ENCODE measurements around the gene OSM.

DNA sequence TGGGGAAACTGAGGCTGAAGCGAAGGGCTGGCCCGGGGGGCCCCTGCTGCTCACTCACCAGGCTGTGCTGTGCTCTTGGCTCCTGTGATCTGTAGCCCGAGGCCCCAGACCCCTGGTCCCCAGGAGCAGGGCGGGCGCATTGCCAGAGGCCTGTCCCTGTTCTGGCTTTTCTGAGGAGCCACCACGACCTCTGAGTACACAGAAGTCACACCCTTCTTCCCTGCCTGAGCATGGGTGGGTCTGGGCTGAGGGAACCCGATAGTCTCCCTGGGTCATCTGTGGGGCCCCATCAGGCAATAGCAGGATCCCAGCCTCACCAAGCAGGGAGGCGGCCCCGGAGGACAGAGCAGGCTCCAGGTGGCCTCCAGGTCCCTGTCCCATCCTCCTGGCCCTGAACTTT, 17.5 kb upstream of the OSM start:
- TF ChIP-seq, protein P1, sequence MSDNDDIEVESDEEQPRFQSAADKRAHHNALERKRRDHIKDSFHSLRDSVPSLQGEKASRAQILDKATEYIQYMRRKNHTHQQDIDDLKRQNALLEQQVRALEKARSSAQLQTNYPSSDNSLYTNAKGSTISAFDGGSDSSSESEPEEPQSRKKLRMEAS (IDR thresholded peaks at IDR 0.05) = no peak
- TF ChIP-seq, protein P2, sequence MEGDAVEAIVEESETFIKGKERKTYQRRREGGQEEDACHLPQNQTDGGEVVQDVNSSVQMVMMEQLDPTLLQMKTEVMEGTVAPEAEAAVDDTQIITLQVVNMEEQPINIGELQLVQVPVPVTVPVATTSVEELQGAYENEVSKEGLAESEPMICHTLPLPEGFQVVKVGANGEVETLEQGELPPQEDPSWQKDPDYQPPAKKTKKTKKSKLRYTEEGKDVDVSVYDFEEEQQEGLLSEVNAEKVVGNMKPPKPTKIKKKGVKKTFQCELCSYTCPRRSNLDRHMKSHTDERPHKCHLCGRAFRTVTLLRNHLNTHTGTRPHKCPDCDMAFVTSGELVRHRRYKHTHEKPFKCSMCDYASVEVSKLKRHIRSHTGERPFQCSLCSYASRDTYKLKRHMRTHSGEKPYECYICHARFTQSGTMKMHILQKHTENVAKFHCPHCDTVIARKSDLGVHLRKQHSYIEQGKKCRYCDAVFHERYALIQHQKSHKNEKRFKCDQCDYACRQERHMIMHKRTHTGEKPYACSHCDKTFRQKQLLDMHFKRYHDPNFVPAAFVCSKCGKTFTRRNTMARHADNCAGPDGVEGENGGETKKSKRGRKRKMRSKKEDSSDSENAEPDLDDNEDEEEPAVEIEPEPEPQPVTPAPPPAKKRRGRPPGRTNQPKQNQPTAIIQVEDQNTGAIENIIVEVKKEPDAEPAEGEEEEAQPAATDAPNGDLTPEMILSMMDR (IDR thresholded peaks at IDR 0.05 in 2 of 3, conservative IDR thresholded peaks at IDR 0.05 in 1 of 3; ENCODE audit: borderline replicate concordance in 1 of 3, insufficient read depth in 1 of 3, low read depth in 2 of 3, low read length in 2 of 3) = no peak
- TF ChIP-seq POLR2AphosphoS5 (IDR thresholded peaks at IDR 0.05; ENCODE audit: low read depth, low read length) (no peak), POLR2A (IDR thresholded peaks at IDR 0.05; ENCODE audit: borderline replicate concordance, extremely low read depth, insufficient read depth, insufficient read length) (no peak)

All from HCT116 (cell line).